Measurements from ENCODE around the gene PRKACA. TPM values are rescaled to one million over a fixed set of nuclear protein-coding genes. Genes with fewer than 3 reads are reported as not detected.

Gene PRKACA
- total RNA-seq, 1 donor from 2014 or later: 487 TPM

GRCh38 chr19:14119644-14120496 lies 2.3 kb upstream of the PRKACA start:
- no peak for DNase-seq (ENCODE audit: low spot score)
- intact Hi-C loops (cut with DNase I): loop anchor here (5.0 kb wide), 1 partner anchor 38 kb away; no protein-coding TSS in a partner anchor

GRCh38 chr19:14119146-14119545 lies 1.6 kb upstream of the PRKACA start:
- intact Hi-C loops (cut with DNase I): loop anchor here (5.0 kb wide), 1 partner anchor 37 kb away; no protein-coding TSS in a partner anchor
- no peak for DNase-seq (ENCODE audit: low spot score)

GRCh38 chr19:14118165-14119051 lies 846 bp upstream of the PRKACA start:
- peak; percentile 87 for DNase-seq (ENCODE audit: low spot score)

GRCh38 chr19:14116918-14117578 lies 514 bp downstream of the PRKACA start:
- DNase-seq (ENCODE audit: low spot score): no peak
- intact Hi-C loops (cut with DNase I): loop anchor here (1.0 to 5.0 kb wide), 2 partner anchors 20 to 35 kb away; no protein-coding TSS in a partner anchor

More at GRCh38 chr19:14118165-14119051, 846 bp upstream of the PRKACA start:
- intact Hi-C loops (cut with DNase I): loop anchor here (5.0 kb wide), 1 partner anchor 36 kb away; no protein-coding TSS in a partner anchor

- no peak for DNase-seq (ENCODE audit: low spot score)
- intact Hi-C loops (cut with DNase I): loop anchor here (5.0 kb wide), 1 partner anchor 34 kb away; no protein-coding TSS in a partner anchor
These were observed 1.0 kb downstream of the PRKACA start for GRCh38 chr19:14116525-14116917.

- DNase-seq (ENCODE audit: low spot score): no peak
- intact Hi-C loops (cut with DNase I): loop anchor here (5.0 kb wide), 1 partner anchor 33 kb away; no protein-coding TSS in a partner anchor
These were observed 1.8 kb downstream of the PRKACA start for GRCh38 chr19:14115756-14116155.

- peak; percentile 86 for DNase-seq (ENCODE audit: low spot score)
- intact Hi-C loops (cut with DNase I): loop anchor here (5.0 kb wide), 1 partner anchor 33 kb away; no protein-coding TSS in a partner anchor
These were observed 2.7 kb downstream of the PRKACA start for GRCh38 chr19:14114854-14115253.

GRCh38 chr19:14114439-14114838 lies 3.1 kb downstream of the PRKACA start:
- intact Hi-C loops (cut with DNase I): no loop called here
- DNase-seq (ENCODE audit: low spot score): no peak

- intact Hi-C loops (cut with DNase I): loop anchor here (2.0 kb wide), 1 partner anchor 21 kb away; no protein-coding TSS in a partner anchor
- DNase-seq (ENCODE audit: low spot score): peak; percentile 83
These were observed 3.7 kb downstream of the PRKACA start for GRCh38 chr19:14113762-14114414.

- DNase-seq (ENCODE audit: low spot score): no peak
- intact Hi-C loops (cut with DNase I): loop anchor here (2.0 kb wide), 1 partner anchor 20 kb away; no protein-coding TSS in a partner anchor
These were observed 4.7 kb downstream of the PRKACA start for GRCh38 chr19:14112809-14113385.

- DNase-seq (ENCODE audit: low spot score): no peak
- intact Hi-C loops (cut with DNase I): loop anchor here (2.0 kb wide), 1 partner anchor 19 kb away; no protein-coding TSS in a partner anchor
These were observed 5.3 kb downstream of the PRKACA start for GRCh38 chr19:14112051-14112808.

- DNase-seq (ENCODE audit: low spot score): no peak
- intact Hi-C loops (cut with DNase I): no loop called here
These were observed 6.1 kb downstream of the PRKACA start for GRCh38 chr19:14111486-14111885.

GRCh38 chr19:14110650-14111049 lies 6.9 kb downstream of the PRKACA start:
- intact Hi-C loops (cut with DNase I): no loop called here
- no peak for DNase-seq (ENCODE audit: low spot score)

GRCh38 chr19:14107581-14108461 lies 9.7 kb downstream of the PRKACA start:
- peak; percentile 87 for DNase-seq (ENCODE audit: low spot score)
- intact Hi-C loops (cut with DNase I): no loop called here

GRCh38 chr19:14106840-14107239 lies 10.7 kb downstream of the PRKACA start:
- intact Hi-C loops (cut with DNase I): no loop called here
- no peak for DNase-seq (ENCODE audit: low spot score)

- intact Hi-C loops (cut with DNase I): no loop called here
- no peak for DNase-seq (ENCODE audit: low spot score)
These were observed 11.9 kb downstream of the PRKACA start for GRCh38 chr19:14105680-14106079.

- intact Hi-C loops (cut with DNase I): no loop called here
- no peak for DNase-seq (ENCODE audit: low spot score)
These were observed 14.3 kb downstream of the PRKACA start for GRCh38 chr19:14103310-14103709.

Data from cardiac septum (tissue), 1 donor.